CD4-positive, alpha-beta T cell treated with Interleukin-15 for 1 hour (primary cell): Measurements from ENCODE around the gene BGN.

Source experiments
- DNase-seq: peaks from one replicate; pipeline ENCODE4 v3.0.0-alpha.2; 2020

The BGN gene

DNA sequence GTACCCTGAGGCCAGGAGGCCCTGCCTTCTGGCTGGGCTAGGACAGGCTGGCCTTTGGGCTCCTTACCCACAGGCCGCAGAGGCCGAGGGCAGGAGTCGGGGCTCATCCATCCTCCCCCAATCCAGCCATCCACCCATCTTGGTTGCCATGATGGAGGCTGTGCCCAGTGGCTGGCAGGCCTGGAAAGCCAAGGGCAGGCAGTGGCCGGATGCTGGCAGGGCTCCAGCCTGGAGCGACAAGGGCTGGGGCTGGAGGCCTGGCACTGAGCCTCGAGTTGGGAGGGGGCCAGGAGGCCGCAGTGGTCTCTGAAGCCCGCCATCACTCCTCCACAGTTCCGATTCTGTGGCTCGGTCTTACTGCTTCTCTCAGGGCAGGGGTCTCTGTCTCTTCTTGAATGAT lies 8.6 kb upstream of the BGN start:
- no peak for DNase-seq

DNA sequence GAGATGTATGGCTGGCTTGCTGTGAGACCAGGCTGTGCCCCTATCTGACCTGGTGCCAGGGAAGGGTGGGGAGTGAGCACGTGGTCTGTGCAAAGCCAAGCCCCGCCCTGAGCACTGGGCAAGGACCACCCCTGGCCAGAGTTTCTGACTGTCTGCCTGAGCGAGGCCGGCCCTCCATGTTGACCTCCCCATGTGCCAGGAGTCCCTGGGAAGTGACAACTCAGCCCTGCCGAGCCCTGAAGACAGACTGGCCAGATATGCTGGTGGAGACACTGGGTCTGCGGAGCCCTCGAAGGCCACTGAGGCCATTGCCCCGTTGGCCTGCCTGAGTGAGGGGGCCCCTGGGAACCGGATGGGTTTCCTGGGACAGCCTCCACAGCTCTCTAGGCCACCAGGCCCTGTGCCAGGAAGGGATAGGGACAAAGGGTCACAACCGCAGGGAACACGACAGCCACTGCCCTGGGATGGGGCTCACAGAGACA lies 7.1 kb upstream of the BGN start:
- no peak for DNase-seq

DNA sequence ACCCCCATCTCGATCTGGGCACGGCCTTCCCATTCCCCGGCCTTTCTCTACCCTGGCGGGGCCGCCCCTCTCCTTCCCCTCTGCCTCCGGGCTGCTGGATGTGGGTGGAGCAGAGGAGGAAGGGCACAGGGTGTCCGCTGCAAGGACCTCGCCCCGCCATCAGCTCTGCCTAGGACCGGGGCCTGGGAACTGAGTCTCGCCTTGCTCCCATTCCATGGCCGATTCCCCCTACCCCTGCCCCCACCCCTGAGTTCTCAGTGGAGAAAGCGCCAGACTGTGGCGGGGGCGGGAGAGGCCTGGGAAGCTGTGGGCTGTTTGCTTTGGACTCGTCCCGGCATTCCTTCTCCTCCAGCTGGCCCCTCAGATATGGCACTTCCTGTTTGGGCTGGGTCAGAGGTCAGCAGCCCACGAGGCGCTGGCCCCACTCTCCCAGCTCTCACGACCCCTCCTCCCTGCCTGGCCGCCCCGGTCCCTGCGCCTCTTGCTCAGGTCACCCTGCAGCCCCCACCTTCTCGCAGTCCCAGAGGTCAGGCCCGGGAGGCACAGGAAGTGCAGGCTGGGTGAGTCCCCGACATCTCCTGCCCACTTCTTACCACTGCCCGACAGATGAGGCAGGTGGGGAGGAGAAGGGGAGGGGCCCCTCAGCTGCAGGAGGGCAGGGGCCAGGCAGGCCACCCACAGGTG lies 6.4 kb upstream of the BGN start:
- DNase-seq = no peak

DNA sequence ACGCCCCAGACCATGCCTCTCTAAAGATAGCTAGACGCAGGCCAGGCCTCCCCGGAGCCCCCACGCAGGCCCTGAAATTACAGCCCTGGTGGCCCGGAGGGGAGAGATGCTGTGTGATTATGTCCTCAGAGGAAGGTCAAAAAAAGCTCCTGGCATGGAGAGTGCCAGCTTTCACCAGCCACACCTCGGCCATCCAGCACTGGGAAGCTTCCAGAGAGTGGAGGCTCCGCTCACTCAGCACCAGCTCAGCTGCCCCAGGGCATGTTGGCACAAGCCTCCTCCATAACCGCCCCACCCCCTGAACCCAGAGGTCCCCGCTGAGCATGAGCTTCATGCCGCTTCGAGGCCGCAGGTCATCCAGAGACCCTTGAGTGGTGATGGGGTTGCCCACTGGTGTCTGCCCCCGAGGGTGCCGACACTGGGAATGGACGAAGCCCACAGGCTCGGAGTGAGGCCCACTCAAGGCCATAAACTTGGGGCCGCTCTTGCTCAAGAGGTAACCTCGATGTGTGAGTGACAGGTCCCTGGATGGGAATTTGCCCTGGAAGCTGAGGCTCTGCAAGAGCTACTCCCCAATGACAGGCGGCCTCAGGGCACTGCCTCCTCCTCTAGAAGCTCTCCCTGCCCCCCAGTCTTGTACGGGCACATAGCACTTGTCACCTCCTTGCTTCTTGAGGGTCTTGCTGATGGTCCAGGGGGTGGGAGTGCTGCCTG lies 4.4 kb upstream of the BGN start:
- DNase-seq = no peak

DNA sequence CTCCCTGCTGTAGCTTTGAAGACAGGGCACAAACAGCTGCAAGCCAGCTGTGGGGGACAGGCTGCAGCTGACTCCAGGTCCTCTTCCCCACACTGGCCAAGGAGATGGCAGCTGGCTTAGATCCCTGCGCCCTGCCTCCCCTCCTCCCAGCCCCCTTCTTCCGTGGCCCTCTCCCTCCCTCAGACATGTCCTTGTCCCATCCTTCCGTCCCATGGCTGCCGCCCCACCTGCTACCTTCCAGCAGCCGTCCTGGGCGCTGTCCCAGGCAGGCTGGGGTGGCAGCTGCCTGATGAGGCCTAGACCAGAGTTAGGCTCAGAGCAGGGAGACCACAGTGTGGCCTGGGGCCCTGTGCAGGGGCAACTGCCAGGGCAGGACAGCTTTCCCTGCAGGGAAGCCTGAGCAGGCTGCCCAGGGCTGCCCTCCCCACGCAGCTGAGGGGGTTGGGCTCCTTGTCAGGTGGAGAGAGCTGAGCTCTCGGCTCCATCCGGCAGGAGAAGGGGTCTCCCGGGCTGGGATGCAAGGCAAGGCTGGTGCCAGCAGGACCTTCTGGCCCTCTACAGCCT lies 3.3 kb upstream of the BGN start:
- no peak for DNase-seq

DNA sequence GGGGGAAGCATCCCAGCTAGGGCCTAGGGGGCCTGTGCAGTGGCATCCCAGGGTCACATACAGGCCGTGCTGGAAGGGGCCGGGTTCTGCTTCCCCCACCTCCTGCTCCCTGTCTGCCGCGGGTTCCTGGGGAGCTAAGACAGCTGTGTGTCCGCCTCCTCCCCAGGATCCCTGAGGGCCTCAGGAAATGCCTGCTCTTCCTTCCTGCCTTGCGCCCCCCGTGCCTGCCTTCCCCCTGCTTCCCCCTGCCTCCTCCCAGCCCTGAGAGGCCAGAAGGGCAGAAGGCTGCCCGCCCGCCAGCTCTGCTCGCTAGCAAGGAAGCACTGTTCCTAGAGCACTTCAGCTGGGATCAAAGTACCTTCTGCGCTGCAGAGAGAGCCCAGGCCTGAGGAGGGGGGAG lies 2.9 kb upstream of the BGN start:
- DNase-seq = no peak

DNA sequence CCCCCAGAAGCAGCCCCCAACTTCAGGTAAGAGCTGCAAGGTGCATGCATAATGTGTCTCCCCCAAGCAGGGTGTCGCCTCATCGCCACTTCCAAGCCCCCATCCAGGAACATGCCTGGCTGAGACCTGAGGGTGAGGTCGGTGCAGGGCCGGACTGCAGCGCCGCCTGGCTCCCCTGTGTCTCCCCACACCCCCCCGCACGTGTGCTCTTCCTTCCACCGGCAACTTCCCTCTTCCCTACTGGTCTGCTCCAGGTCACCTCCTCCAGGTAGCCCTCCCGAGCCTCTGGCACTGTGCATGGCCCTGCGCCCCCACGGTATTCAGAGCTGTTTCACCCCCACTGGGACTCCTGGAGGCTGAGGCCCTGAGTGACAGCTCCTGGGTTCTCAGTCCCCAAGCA lies 2.2 kb upstream of the BGN start:
- no peak for DNase-seq

DNA sequence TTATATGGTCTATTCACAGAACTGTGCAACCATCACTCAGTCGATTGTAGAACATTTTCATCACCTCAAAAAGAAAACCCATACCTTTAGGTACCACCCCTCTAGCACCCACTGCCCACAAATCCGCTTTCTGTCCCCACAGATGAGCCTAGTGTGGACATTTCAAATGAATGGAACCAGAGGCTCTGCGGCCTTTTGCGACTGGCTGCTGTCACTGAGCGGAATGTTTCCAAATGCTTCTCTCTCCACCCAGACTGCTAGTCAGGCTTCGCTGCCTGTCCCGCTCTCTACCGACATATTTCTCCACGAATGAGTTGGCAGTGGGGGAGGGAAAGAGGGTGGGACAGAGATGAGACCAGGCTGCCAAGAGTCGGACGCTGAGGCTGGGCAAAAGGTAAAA lies 1.7 kb upstream of the BGN start:
- DNase-seq = no peak

DNA sequence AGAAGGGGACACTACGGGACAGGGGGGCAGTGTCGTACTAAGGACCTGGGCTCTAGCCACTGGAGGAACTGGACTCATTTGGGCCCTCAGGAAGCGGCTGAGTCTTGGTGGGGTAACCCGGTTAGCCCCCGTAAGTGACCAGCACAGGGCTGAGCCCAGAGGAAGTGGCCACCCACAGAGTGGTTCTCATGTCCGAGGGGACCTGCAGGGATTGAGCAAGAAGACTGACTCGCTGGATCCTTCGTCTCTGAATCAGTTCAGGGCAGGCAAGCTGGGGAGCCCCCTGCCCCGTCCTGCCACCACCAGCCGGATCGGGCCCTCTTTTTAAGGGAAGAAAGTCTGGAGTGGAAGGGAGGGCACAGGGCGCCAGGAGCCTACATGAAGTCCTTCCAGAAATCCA lies 719 bp upstream of the BGN start:
- DNase-seq = no peak

DNA sequence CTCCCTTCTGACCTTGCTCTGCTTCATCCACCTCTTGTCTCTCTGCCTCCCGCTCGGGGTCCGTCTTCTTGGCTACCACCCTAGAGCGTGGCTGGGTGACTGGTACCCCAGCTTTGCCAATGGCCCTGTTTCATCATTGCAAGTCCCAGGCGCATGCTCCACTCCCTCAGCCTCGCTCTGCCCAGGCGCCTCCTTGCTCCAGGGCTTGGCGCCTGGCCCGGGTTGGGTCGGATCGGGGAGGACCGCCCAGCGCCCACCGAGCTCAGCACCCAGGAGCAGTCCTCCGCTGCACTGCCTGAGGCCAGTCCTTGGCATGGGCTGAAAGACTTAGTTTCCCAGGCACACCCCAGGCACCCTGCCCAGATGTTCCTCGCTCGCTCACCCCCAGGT lies 577 bp downstream of the BGN start:
- no peak for DNase-seq

DNA sequence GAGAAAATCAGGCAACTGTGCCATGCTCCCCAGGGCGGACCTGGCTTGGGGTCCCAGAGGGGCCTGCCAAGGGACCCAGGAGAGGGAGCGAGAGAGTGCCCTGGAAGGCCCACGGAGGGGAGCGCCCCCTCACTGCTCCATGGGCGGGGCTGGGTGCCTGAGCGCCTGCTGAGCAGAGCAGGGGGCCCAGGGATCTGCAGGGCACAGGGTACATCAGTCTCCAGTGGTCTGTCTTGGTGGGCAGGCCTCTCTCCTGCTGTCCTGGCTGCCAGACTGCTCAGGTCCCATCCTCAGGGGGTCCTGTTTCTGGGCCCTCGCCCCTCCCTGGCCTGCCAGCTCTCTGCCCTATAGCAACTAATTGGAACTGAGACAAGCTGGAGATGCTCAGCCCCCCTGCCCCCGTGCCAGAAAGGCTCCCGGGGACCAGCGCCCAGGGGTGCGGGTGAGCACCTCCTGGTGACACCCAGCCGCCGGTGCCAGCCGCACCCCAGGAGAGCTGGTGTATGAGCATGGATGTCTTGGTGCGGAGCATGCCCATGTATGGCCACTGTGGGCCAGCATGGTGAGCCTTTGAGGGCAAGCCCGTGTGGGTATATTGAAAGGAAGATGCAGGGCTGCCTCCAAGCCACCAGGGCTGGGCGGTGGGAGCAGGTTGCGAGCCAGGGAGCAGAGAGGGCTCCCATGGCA lies 1.3 kb downstream of the BGN start:
- no peak for DNase-seq

DNA sequence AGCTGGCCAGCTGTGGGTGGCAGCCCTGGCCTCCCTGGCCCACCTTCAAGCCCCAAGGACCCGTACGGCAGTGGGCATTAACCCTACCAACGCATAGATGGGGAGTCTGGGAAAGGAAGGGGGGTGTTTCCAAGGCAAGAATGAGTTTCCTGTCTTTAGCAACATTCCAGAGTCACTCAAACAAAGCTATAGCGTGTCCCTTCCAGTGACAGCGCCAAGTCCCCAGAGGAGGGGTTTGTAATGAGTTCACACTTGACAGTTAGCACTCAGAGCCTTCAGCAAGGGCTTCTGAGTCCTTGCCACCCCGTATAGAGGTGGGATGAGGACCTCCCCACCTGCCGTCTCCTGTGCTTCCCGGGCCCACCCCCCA lies 1.8 kb downstream of the BGN start:
- no peak for DNase-seq

DNA sequence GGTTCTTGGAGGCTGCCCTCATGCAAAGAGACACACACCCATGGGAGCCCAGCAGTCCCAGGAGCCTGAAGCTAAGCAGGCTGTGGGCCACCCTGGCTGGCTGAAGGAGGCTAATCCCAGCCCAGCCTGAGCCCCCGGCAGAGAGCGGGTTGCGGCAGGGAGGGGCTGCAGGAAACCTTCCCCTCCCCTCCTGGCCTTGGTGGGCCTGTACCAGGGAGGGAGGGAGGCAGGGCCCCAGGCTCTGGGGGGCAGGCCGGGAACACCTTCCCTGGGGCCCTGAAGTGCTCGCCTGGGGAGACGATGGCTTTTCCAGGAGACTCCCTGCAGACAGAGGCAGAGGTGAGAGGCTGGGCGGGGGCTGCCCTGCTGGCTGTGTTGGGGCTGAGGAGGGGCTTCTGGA lies 3.7 kb downstream of the BGN start:
- no peak for DNase-seq

DNA sequence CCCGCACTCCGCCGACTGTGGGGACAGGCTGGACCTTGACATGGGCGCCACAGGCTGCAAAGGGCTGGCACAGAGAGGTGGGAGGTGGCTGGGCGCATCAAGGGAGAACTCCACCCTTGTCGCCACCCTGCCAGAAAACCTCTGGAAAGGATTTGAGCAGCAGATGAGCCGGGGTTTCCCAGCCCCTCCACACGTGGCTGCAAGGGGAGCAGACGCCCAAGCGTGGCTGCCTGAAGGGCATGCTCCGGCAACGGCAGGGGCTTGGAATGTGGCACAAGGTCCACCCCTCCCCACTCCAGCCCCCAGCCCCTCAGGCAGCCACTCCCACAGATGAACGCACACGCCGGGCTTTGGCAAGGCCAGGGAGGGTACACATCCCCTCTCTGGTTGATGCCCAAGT lies 4.6 kb downstream of the BGN start:
- no peak for DNase-seq

DNA sequence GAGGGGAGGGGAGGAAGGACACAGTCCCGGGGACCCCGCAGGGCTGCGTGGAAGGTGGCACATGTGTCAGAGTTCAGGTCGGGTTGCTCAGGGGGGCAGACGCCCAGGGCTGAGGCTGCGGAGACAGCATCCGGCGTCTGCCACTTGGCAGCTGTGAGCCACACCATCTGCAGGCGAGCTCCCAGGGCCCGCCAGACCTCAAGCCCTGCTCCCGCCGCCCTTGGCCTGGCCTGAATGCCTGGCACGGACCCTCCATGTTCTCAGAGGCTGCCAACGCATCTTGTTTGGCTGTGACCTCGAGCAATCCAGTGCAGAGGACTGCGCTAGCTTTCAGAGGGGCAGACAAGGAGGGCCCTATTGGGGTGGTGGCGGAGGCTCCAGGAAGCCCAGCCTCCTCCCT lies 5.1 kb downstream of the BGN start:
- no peak for DNase-seq

DNA sequence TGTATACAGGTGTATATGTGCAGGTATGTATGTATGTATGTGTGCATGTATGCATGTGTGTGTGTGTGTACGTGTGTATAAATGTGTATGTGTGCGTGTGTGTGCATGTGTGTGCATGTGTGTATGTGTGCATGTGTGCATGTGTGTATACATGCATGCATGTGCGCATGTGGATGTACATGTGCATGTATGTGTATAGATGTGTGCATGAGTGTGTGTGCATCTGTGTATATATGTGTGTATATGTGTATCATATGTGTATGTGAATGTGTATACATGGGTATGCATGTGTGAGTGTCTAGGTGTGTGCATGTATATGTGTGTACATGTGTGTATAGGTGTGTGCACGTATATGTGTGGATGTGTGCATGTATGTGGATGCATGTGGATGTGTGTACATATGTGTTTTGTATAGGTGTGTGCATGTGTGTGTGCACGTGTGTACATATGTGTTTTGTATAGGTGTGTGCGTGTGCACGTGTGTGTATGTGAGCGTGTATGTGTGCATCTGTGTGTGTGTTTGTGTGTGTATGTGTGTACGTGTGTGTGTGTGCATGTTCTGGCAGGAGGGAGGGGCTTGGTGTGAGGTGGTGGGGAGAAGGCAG lies 6.0 kb downstream of the BGN start:
- no peak for DNase-seq

DNA sequence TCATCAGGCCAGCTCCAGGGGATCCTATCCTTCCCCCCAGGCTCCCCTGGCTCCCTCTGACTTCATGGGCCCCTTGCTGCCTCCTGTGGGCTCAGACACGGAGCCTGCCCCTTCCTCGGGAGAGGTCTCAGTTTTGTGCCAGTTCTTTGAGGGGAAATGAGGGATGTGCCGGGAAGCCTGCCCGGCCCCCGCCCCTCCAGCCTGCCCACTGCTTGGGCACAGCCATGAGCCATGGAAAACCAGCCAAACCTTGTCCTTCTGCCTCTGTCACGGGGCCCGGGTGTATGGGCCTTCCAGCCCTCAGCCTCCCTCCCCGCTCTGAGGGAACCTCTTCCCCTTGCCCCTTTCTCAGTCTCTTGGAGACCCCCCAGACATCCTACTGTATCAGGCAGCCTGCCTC lies 6.8 kb downstream of the BGN start:
- DNase-seq = no peak

DNA sequence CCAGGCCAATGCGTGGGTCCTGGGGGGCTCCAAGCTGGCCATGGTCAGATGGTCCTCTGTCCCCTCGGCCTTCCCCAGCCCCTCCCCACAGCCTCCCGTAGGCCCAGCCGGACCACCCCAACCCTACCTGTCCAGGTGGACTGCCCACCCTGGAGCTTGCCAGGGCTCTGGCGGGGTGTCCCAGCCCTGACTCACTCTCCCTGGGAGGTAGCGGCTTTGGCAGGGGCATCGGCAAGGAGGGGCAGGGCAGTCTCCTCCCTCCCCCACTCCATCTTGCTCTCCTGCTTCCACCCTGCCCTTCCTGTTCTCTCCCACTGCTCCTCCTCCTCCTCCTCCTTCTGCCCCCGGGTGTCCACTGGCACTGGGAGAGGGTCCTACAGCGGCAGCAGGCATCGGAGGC lies 7.4 kb downstream of the BGN start:
- no peak for DNase-seq

DNA sequence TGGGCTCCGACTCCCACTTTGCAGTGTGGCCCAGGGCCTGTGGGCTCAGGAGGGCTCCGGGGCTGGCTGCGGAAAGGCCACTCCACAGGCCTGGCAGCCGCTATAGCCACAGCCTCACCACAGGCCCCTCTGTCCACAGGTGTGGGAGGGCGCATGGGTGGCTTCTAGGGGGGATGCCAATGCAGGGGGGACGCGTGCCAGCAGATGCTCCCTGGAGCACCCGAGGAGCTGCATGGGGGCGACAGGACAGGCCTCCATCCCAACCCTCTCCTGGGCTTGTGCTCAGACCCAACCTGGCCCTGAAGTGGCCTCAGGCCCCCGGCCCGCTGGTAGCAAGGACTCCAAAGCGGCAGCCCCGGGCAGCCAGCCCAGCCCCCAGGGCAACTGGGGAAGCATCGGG lies 8.0 kb downstream of the BGN start:
- DNase-seq = no peak

DNA sequence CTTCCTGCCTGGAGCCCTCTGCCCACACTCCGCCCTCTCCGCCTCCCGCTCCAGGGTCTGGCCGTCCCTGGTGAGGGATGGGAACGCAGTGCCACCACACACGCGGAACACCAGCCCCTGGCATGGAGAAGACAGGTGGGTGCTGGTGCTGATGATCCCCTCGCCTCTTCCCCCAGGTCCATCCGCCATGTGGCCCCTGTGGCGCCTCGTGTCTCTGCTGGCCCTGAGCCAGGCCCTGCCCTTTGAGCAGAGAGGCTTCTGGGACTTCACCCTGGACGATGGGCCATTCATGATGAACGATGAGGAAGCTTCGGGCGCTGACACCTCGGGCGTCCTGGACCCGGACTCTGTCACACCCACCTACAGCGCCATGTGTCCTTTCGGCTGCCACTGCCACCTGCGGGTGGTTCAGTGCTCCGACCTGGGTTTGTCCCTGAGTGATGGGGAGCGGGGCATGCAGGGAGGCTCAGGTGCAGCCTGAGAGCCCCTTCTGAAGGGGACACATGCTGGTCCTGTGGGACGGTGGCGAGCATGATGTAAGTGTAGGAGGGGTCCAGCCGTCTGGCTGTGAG lies 9.8 kb downstream of the BGN start:
- DNase-seq = no peak

DNA sequence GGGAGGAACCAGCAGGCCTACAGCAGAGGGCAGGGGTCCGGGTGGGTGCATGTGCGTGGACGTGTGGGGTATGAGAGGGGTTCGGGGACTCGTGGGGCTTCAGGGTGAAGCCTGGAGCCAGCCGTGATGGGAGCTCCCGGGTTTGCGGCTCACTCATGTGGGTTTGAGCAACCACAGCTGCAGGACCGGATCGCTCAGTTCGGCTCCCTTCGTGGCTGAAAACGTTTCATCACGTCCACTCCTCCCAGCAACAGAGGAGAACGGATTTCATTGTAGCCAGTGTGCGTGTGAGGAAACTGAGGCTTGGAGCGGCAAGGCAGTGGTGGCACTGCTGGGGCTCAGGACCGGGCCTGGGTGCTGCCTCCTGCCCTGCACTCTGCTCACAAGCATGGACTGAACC lies 10.6 kb downstream of the BGN start:
- DNase-seq = no peak

DNA sequence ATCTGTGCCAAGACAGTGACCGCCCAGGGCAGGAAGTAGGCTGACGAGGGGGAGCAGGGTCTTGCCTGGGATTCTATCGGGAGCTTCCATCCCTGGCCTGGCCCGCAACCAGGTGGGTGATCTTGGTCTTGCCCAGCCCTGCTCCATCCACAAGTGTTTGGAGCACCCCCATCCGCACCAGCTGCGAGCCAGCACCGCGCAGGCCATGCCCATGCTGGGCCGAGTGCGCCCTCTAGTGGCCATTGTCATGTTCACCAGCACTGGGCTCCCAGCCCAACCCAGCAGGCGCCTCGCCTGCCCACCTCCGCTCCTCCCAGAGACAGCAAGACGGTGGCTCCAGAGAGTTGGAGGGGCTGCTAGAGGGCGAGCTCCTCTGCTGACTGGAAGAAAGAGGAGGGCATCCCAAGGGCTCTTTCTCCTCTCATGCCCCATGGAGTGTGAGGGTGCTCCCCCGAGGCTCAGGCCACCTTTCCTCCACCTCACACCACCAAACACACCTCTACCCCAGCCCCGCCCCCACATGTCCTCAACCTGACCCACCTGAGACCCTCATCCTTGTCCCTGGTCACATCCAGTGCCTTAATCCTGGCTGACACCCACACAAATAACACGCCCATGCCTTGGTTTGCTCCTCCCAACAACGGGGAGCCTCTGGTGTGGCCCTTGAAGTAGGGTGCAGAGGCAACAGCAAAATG lies 12.9 kb downstream of the BGN start:
- DNase-seq = peak; percentile 77

DNA sequence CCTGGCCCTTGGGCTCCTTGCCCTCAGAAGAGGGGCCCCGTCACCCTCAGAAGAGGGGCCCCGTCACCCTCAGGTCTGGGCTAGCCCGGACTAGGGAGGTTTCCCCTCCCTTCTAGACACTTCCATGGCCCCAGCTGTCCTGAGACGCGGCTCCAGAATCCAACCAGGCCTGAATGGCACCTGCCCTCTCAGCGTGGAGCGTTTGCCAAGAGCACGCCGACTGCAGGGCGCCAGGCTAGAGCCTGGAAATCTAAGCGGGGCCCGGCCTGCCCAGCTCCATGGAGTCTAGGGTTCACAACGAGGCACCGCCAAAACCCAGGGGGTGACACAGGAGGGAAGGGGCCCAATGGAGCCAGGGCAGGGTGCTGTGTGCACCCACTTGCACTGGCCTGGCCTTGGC lies 14.8 kb downstream of the BGN start:
- DNase-seq = no peak
